C4-2B (cell line): ENCODE data around the gene GGTLC2.
"Not testable (repeated sequence)": the region's sequence is repeated elsewhere in the genome, so short reads cannot be mapped to it uniquely, and the experiment has no call there.

ENCODE experiments used
- H3K27ac ChIP-seq: fragments of 450-650 bp; 2 replicates; pipeline ENCODE4 v1.5.1; 2017
- ZFX ChIP-seq: fragments of 450-650 bp; IDR thresholded peaks from 2 replicates; pipeline ENCODE4 v1.6.1; 2017
- TF ChIP-seq, protein P1 (sequence below): fragments of 450-650 bp; conservative IDR thresholded peaks from 2 replicates; pipeline ENCODE4 v1.5.1; 2017; ENCODE audit warnings: mild to moderate bottlenecking

GGTLC2 gene

DNA sequence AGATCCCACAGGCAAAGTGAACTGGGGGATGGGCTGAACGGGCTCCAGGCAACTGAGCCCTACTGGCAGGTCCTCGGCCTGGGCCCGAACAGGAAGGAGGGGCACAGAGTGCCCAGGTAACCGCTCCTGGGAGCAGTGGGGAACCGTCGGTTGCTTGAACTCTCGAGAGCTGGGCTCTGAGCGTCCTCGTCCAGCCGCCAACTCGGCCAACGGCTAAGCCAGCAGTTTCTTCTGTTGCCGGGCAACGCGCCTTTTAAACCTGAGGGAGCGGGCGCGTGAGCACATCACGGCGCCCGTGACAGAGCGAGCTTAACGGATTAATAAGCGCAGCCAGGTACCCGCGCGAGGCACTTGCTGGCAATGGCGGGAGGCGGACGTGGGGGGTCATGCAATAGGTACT lies at the start of gene GGTLC2:
TSS of gene GGTLC2 (plus strand) at position 301 of the 400 bp plus-strand sequence. CDS start 1,732 bp downstream, outside the sequence.
- not testable (repeated sequence) for H3K27ac ChIP-seq

DNA sequence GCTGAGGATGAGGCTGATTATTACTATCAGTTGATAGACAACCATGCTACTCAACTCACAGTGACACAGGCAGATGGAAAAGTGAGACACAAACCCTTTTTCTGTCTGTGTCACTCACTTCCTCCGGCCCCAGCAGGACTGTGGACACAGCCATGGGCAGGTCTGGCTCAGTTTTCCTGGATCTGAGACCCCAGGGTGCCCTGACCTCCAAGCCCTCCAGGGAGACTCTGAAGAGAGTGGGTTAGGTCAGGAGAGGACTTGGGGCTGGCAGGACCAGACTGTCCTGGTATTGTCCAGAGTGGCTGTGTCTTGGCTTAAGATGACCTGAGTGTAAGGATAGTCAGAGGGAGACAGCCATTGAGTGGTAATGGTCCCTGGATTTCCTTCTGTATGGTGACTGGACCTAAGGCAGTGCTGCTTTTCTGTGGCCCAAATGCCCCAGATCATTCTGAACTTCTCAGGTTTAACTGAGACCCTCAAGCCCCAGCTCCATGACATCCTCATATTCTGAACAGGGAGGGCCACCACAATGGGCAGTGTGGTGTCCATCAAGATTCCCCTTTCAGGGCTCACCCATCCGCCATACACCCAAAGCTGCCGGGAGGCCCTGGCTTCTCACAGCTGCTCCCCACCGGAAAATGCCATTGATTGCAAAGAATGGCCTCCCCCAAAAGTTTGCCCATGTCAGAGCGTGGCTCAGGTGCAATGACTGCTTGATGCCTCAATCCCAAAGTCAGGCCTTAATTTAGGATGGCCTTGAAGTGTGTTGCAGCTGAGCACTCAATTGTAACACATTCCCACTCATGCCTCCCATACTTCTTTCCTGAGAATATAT lies 49.2 kb upstream of the GGTLC2 start:
- TF ChIP-seq, protein P1, sequence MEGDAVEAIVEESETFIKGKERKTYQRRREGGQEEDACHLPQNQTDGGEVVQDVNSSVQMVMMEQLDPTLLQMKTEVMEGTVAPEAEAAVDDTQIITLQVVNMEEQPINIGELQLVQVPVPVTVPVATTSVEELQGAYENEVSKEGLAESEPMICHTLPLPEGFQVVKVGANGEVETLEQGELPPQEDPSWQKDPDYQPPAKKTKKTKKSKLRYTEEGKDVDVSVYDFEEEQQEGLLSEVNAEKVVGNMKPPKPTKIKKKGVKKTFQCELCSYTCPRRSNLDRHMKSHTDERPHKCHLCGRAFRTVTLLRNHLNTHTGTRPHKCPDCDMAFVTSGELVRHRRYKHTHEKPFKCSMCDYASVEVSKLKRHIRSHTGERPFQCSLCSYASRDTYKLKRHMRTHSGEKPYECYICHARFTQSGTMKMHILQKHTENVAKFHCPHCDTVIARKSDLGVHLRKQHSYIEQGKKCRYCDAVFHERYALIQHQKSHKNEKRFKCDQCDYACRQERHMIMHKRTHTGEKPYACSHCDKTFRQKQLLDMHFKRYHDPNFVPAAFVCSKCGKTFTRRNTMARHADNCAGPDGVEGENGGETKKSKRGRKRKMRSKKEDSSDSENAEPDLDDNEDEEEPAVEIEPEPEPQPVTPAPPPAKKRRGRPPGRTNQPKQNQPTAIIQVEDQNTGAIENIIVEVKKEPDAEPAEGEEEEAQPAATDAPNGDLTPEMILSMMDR: no peak
- no peak overlapping the region for H3K27ac ChIP-seq

DNA sequence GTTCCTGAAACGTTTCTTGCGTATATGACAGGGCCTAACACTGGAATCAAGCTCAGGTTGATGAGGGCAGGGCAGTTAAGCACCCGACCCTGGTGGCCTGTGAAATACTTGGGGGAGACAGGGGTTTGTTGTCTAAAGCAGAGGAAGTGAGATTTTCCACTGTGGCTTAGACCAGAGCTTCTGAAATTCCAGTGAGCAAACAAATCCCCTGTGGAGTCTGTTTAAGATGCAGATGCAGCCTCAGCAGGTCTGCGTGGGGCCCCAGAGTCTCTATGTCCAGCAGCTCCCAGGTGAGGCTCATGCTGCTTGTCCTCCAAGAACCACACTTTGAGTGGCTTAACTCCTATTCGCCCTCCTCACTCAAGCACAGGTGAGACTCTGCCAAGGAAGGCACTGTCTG lies 46.3 kb upstream of the GGTLC2 start:
- TF ChIP-seq, protein P1: no peak
- no peak for TF ChIP-seq ZFX

DNA sequence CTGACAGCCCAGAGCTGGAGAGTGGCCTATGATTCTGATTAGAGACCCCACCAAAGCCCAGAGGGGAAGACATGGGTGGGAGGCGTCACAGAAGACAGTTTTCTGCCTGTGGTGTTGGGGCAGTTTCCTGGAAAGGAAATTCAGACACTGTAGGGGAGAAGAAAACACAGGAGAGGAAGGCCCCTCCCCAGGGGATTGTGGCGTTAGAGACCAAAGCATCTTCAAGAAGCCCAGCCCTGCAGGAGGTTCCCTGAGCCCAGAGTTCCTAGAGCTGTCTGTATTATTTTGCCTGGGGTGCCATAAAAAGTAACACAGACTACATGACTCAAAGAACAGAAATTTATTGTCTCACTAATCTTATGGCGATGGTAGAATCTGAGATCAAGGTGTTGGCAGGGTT lies 45.2 kb upstream of the GGTLC2 start:
- no peak overlapping the region for H3K27ac ChIP-seq
- TF ChIP-seq, protein P1: no peak
- TF ChIP-seq ZFX: no peak

More for the DNA sequence above, 46.3 kb upstream of the GGTLC2 start:
- H3K27ac ChIP-seq: no peak overlapping the region

DNA sequence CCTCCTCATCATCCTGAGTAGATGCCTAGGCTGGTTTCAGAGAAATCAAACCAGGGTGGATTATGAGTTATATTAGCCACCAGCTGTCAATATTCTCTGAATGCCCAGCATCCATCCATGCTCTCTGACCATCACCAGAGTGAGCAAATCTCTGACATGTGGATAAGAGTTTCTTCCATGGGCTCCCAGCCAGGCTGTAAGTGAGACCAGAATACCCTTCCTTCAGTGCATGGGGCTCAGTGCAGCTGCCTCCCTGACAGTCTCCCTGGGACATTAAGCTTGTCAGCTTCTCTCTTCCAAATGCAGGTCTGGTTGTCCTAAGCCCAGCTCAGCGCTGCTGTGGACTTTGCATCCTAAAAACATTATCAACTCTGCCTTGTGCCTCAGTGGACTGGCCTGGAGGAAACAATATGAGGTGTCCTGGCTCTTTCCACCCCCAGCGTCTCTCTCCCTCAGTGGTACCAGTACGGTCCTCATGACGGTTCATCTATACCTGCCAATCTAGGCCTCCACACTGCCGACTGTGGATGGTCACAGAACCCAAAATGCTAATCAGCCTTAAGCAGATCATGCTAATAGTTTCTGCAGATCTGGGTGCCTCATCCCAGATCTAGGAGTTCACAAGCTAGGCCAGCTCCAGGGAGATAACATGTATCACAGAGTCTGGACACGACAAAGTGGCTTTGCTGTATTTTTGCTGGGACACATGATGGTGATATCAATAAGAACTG lies 43.7 kb upstream of the GGTLC2 start:
- no peak overlapping the region for H3K27ac ChIP-seq
- TF ChIP-seq, protein P1: no peak
- TF ChIP-seq ZFX: no peak

DNA sequence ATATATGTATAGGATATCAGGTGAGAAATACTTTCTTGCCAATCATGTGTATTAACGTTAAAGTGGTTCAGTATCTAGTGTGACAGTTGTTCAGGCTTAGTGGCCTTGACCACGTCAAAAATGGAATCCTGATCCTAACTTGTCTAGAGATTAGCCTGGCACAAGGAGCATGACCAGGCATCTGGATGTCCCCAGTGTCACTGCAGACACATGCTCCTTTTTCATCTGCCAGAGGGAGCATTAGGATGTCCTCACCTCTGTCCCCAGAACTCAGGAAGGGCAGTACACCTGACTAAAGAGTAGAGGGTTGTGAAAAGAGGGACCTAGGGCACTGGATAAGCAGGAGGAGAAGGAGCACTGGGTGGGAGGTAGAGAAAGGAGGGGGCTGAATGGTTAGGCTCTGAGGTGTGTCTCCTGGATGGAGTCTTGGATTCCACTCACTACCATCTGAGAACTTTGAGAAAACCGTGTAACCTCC lies 40.9 kb upstream of the GGTLC2 start:
- TF ChIP-seq, protein P1: no peak
- no peak for TF ChIP-seq ZFX
- no peak overlapping the region for H3K27ac ChIP-seq

DNA sequence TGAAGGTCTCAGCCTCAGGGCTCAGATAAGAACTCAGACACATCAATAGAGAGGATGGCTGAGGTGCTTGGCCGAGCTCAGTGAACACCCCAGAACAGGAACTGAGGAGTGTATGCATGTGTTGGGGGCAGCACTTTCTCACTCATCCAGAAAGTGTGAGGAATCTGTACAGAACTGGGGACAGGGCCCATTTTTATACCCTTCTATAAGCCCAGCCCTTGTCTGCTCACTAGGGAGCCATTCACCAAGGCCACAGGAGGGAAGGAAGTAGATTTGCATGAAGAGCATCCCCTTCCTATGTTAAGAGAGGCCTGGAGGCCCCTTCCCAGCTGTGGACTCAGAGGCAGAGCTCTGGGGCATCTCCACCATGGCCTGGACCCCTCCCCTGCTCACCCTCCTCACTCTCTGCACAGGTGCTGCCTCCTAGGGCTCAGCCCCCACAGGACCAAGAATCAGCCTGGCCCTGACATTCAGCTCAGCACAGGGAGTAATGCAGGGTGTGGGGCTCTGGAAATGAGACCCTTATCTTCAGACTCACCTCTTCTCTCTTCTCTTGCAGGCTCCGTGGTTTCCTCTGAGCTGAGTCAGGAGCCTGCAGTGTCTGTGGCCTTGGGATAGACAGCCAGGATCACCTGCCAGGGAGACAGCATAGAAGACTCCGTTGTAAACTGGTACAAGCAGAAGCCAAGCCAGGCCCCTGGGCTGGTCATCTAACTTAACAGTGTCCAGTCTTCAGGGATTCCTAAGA lies 39.9 kb upstream of the GGTLC2 start:
- no peak for TF ChIP-seq ZFX
- TF ChIP-seq, protein P1: no peak
- no peak overlapping the region for H3K27ac ChIP-seq
